Measurements from ENCODE around the gene PGAM1. TPM values are rescaled to one million over a fixed set of nuclear protein-coding genes. Genes with fewer than 3 reads are reported as not detected.
"Not testable (repeated sequence)": the region's sequence is repeated elsewhere in the genome, so short reads cannot be mapped to it uniquely, and the experiment has no call there.

PGAM1 gene
- total and polyA plus RNA-seq, 8 donors = 29.2 to 180 (median 107) TPM

DNA sequence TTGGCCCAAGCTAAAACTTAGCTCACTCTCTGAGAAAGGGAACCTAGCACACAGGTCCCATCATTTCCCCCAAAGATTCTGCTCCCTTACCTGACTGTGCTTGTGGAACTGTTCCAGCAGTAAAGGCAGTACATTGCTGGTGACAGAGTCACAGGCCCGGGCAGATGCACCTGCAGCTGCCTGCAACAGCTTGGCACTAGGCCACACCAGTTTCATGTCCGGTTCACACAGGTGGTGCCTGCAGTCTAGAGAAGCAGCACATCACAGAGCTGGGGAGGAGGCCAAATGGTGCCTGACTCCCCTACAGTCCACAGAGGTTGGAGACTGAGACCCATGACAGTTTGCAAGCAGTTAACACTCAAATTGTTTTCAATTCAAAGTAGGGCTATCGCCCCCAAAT is 42.2 kb downstream of the PGAM1 start:
- peaks cover 0 to 10% (median 6%) of the 10 kb centered on the region in 4 donors for H3K4me1 ChIP-seq
- TF ChIP-seq, protein P1, sequence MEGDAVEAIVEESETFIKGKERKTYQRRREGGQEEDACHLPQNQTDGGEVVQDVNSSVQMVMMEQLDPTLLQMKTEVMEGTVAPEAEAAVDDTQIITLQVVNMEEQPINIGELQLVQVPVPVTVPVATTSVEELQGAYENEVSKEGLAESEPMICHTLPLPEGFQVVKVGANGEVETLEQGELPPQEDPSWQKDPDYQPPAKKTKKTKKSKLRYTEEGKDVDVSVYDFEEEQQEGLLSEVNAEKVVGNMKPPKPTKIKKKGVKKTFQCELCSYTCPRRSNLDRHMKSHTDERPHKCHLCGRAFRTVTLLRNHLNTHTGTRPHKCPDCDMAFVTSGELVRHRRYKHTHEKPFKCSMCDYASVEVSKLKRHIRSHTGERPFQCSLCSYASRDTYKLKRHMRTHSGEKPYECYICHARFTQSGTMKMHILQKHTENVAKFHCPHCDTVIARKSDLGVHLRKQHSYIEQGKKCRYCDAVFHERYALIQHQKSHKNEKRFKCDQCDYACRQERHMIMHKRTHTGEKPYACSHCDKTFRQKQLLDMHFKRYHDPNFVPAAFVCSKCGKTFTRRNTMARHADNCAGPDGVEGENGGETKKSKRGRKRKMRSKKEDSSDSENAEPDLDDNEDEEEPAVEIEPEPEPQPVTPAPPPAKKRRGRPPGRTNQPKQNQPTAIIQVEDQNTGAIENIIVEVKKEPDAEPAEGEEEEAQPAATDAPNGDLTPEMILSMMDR (IDR thresholded peaks at IDR 0.05) = no peak
- H3K4me3 ChIP-seq = no peak overlapping the region
- intact Hi-C loops (cut with DNase I; ENCODE audit: low total_unique reads) = loop anchor here (10.0 kb wide), 1 partner anchor 87 kb away; no protein-coding TSS in a partner anchor
- WGBS, 5 donors = 62 to 72% (median 67%) methylated on average over 3 of the region's 3 CpGs
- peaks cover 83 to 100% (median 99%) of the 10 kb centered on the region in 4 donors for H3K36me3 ChIP-seq
- H3K9me3 ChIP-seq = no peaks in the 10 kb centered on the region
- H3K27me3 ChIP-seq = no peaks in the 10 kb centered on the region
- no peak overlapping the region for H3K27ac ChIP-seq
- DNase-seq = peak in 1 of 2 donors; percentile 32

DNA sequence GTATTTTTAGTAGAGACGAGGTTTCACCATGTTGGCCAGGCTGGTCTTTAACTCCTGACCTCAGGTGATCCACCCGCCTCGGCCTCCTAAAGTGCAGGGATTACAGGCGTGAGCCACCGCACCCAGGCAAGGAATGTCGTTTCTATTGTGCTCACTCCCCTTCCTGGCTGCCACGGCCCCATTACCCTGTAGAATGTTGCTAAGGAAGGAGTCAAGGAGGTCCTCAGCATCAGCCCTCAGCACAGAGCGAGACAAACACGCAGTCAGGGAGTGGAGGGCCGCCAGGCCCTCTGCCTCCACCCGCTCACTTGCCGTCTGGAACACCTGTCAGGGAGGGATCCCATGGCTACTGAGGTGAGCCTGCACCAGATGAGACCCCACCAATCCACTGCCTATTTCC is 42.8 kb downstream of the PGAM1 start:
- peaks cover 80 to 100% (median 99%) of the 10 kb centered on the region in 4 donors for H3K36me3 ChIP-seq
- not testable (repeated sequence) for H3K27me3 ChIP-seq, H3K4me3 ChIP-seq, H3K27ac ChIP-seq, H3K4me1 ChIP-seq, DNase-seq, H3K9me3 ChIP-seq
- 74 to 93% (median 86%) methylated on average over 12 of the region's 12 CpGs for WGBS, 5 donors
- intact Hi-C loops (cut with DNase I; ENCODE audit: low total_unique reads) = loop anchor here (10.0 kb wide), 1 partner anchor 86 kb away; no protein-coding TSS in a partner anchor

- H3K4me3 ChIP-seq = no peak overlapping the region
- no peaks in the 10 kb centered on the region for H3K9me3 ChIP-seq
- peaks cover 75 to 100% (median 98%) of the 10 kb centered on the region in 4 donors for H3K36me3 ChIP-seq
- TF ChIP-seq POLR2AphosphoS5 (IDR thresholded peaks at IDR 0.05) (no peak), EP300 (IDR thresholded peaks at IDR 0.05) (no peak), POLR2A (IDR thresholded peaks at IDR 0.05) (no peak)
- TF ChIP-seq, protein P1 (IDR thresholded peaks at IDR 0.05) = no peak
- no peaks in the 10 kb centered on the region for H3K27me3 ChIP-seq
- 96 to 97% (median 96%) methylated on average over 4 of the region's 4 CpGs for WGBS, 5 donors
- no peaks in the 10 kb centered on the region for H3K4me1 ChIP-seq
- no peak for DNase-seq
- intact Hi-C loops (cut with DNase I; ENCODE audit: low total_unique reads) = no loop called here
- no peak overlapping the region for H3K27ac ChIP-seq
These were observed 48.9 kb downstream of the PGAM1 start for GRCh38 chr10:97474918-97475317.

DNA sequence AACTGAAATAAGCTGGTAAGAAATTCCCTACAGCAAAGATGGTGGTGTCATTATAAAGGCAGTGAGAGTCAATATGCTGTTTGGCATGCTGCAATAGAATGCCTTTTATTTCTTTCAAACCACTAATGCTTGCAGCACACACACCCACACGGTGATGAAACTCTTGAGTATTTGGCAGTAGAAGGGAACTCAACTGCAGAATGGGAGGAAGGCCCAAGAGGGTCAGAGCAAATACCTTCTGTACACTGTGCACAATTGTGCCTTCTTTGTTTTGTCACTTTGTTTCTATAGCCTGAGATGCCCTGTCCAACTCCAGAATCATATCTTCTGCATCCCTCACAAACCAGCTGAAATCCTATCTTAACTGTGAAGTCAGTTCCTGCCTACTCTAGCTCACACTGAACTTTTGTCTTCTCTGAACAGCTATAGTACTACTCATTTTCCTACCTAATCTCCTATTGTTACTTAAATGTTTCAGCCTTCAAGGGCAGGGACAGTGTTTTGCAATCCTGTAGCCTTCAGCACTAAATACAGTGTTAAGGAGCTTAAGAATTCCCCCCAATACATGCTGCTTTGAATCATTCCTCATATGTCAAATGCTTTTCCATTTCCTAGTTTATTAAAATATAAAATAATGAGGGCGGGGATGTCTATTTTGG is 50.1 kb downstream of the PGAM1 start:
- H3K4me3 ChIP-seq = no peak overlapping the region
- H3K4me1 ChIP-seq = no peaks in the 10 kb centered on the region
- H3K9me3 ChIP-seq = no peaks in the 10 kb centered on the region
- DNase-seq = no peak
- H3K27ac ChIP-seq = no peak overlapping the region
- TF ChIP-seq EP300 (IDR thresholded peaks at IDR 0.05) = no peak
- TF ChIP-seq POLR2A (IDR thresholded peaks at IDR 0.05) = no peak
- TF ChIP-seq POLR2AphosphoS5 (IDR thresholded peaks at IDR 0.05) = no peak
- intact Hi-C loops (cut with DNase I; ENCODE audit: low total_unique reads) = no loop called here
- no peaks in the 10 kb centered on the region for H3K27me3 ChIP-seq
- H3K36me3 ChIP-seq = peaks cover 76 to 100% (median 98%) of the 10 kb centered on the region in 4 donors
- 73 to 92% (median 81%) methylated on average over 2 of the region's 2 CpGs for WGBS, 5 donors

GRCh38 chr10:97479410-97479809 is 53.4 kb downstream of the PGAM1 start:
- H3K27ac ChIP-seq; H3K4me3 ChIP-seq; H3K4me1 ChIP-seq; intact Hi-C loops (cut with DNase I; ENCODE audit: low total_unique reads); H3K9me3 ChIP-seq; H3K27me3 ChIP-seq; DNase-seq: not testable (repeated sequence)
- 82 to 93% (median 87%) methylated on average over 4 of the region's 4 CpGs for WGBS, 5 donors
- peaks cover 58 to 92% (median 87%) of the 10 kb centered on the region in 4 donors for H3K36me3 ChIP-seq

DNA sequence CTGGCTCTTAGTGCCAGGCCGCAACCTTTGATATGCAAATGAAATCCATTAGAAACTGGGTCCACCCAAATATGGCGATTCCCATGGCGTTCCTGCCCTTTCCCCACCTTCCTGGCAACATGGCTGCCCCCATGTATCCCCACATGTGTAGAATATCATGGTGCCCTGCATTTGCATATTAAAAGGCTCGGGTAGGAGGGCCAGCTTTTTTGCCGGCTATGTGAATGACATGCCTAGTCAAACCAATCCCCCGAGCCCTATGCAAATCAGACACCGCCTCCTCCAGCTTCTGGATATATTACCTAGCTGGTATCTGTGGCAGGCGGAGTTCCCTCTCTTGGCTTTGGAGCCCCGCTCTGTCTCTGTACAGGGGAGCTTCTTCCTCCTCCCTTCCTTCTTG is 53.9 kb downstream of the PGAM1 start:
- DNase-seq = no peak
- intact Hi-C loops (cut with DNase I; ENCODE audit: low total_unique reads) = no loop called here
- no peaks in the 10 kb centered on the region for H3K4me1 ChIP-seq
- TF ChIP-seq POLR2AphosphoS5 (IDR thresholded peaks at IDR 0.05) (no peak), POLR2A (IDR thresholded peaks at IDR 0.05) (no peak), EP300 (IDR thresholded peaks at IDR 0.05) (no peak)
- TF ChIP-seq, protein P1 (IDR thresholded peaks at IDR 0.05) = no peak
- no peaks in the 10 kb centered on the region for H3K27me3 ChIP-seq
- WGBS, 5 donors = 76 to 91% (median 78%) methylated on average over 9 of the region's 9 CpGs
- H3K9me3 ChIP-seq = no peaks in the 10 kb centered on the region
- no peak overlapping the region for H3K4me3 ChIP-seq
- H3K27ac ChIP-seq = no peak overlapping the region
- H3K36me3 ChIP-seq = peaks cover 53 to 89% (median 85%) of the 10 kb centered on the region in 4 donors

All from stomach (tissue), 9 donors.